T-helper 17 cell (primary cell): ENCODE results near the gene FIGLA. TPM values are rescaled to one million over a fixed set of nuclear protein-coding genes. Genes with fewer than 3 reads are reported as not detected.

Experiments used
- total RNA-seq, 4 donors: library from RNA in 2 of 4; stranded (reverse) in 2 of 4; gene quantifications; one replicate each; pipeline ENCODE4 v1.2.3 and lab custom pipeline; 2022 to 2026

The FIGLA gene
- total RNA-seq, 2 donors from 2014 or later: not detected

Other genes starting within 250 kb of the FIGLA start
- 1 to 10 TPM; 1.9 to 3.8 TPM for gene TGFA, start 236.8 kb downstream of the FIGLA start, total RNA-seq
- gene ADD2, start 22.4 kb downstream of the FIGLA start, total RNA-seq: 1 to 10 TPM in 1 of 2 donors, under 1 TPM in 1; 0.34 to 1.3 TPM
- under 1 TPM in 1 of 2 donors, not detected in 1; 0.15 TPM for gene CLEC4F, start 30.0 kb upstream of the FIGLA start, total RNA-seq
- gene CD207, start 45.2 kb upstream of the FIGLA start, total RNA-seq: under 1 TPM in 1 of 2 donors, not detected in 1; 0.23 TPM
- gene VAX2, start 109.9 kb upstream of the FIGLA start, total RNA-seq: not detected
- not detected for gene ATP6V1B1, start 145.3 kb upstream of the FIGLA start, total RNA-seq
- gene ANKRD53, start 188.0 kb upstream of the FIGLA start, total RNA-seq: under 1 TPM; 0.34 to 0.80 TPM
- gene TEX261, start 204.2 kb upstream of the FIGLA start, total RNA-seq: 10 to 100 TPM; 30.0 to 31.3 TPM